Effector memory CD8-positive, alpha-beta T cell (primary cell): ENCODE results near the gene SDF2L1.
"Not testable (repeated sequence)": the region's sequence is repeated elsewhere in the genome, so short reads cannot be mapped to it uniquely, and the experiment has no call there.

Experiments used
- ATAC-seq: fragments of 150-1000 bp; cut with Tn5 transposase; replicated peaks from 2 replicates; pipeline ENCODE4 v1.10.0; 2021; ENCODE audit warnings: mild to moderate bottlenecking, moderate library complexity
- DNase-seq, 3 experiments: peaks; one replicate each; pipeline ENCODE4 v3.0.0; 2021
- H3K27ac Mint-ChIP-seq, 2 donors: one replicate each; pipeline ENCODE4 v1.8.0; 2022; ENCODE audit warnings: mild to moderate bottlenecking in 2 of 2, mixed read lengths in 2 of 2, moderate library complexity in 2 of 2
- H3K27me3 Mint-ChIP-seq, 2 donors: one replicate each; pipeline ENCODE4 v1.8.0; 2022; ENCODE audit warnings: mixed read lengths in 2 of 2
- H3K36me3 Mint-ChIP-seq: one replicate; pipeline ENCODE4 v1.8.0; 2022; ENCODE audit warnings: mild to moderate bottlenecking, moderate library complexity, mixed read lengths; ENCODE audit not compliant: insufficient read depth
- H3K4me1 Mint-ChIP-seq, 2 donors: one replicate each; pipeline ENCODE4 v1.8.0; 2022; ENCODE audit warnings: low read depth in 2 of 2, mixed read lengths in 2 of 2
- H3K4me3 Mint-ChIP-seq, 2 donors: one replicate each; pipeline ENCODE4 v1.8.0; 2022; ENCODE audit warnings: mild to moderate bottlenecking in 2 of 2, mixed read lengths in 2 of 2, moderate library complexity in 2 of 2
- H3K9me3 Mint-ChIP-seq, 2 donors: one replicate each; pipeline ENCODE4 v1.8.0; 2022; ENCODE audit warnings: mixed read lengths in 2 of 2

The SDF2L1 gene

DNA sequence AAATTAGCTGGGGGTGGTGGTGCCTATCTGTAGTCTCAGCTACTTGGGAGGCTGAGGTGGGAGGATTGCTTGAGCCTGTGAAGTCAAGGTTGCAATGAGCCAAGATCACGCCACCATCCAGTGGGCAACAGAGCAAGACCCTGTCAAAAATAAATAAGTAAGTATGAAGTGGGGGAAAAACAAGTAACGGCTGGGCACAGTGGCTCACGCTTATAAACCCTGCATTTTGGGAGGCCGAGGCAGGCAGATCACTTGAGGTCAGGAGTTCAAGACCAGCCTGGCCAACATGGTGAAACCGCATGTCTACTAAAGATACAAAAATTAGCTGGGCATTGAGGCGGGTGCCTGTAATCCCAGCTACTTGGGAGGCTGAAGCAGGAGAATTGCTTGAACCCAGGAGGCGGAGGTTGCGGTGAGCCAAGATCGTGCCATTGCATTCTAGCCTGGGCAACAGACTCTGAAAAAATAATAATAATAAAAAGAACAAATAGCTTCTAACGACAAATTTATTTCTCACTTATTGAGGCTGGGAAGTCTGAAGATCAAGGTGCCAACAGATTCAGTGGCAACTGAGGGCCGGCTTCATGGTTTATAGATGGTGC, 32.4 kb upstream of the SDF2L1 start:
- peaks cover 43% of the 10 kb centered on the region for H3K36me3 Mint-ChIP-seq
- H3K4me1 Mint-ChIP-seq: peaks cover 20 to 35% of the 10 kb centered on the region in 2 donors
- H3K4me3 Mint-ChIP-seq, H3K9me3 Mint-ChIP-seq, DNase-seq, ATAC-seq, H3K27me3 Mint-ChIP-seq: not testable (repeated sequence)
- H3K27ac Mint-ChIP-seq: peak overlapping the region in 1 of 2 donors; percentile 72

DNA sequence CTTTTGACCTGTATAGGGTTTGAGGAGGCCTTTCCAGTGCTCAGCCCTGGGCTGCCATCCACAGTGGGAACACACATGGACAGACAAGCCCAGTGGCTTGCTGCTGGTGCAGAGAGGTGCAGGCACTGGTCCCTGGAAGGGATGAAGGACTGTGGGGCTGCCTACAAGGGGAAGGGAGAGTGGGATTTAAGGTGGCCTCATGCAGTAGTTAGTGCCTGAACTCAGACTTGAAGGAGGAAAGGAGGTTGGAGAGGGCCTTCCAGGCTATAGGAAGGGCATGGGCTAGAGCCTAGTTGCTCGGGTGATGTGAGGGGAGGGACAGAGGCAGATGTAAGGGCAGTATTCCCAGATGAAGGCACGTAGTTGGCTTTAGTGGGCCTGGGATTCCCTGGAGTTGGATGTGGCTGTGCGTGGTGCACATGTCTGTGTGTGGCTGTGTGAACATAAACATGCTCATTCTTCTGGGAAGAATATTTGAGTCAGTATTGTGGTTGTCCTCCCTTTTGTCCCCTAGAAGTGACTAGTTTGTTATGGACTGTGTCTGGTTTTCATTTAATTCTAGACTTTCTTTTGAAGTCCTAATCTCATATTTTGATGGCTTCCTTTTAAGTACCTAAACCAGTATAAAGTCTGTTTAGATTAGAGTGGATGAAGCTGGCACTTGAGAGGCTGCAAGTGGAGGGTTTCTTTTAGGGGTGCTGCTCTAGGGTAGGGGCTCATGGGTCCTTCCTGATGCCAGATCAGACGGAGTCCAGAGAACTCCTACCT, 30.7 kb upstream of the SDF2L1 start:
- no peaks in the 10 kb centered on the region for H3K9me3 Mint-ChIP-seq
- peak overlapping the region; percentile 24 to 68 for H3K27ac Mint-ChIP-seq
- H3K27me3 Mint-ChIP-seq: no peaks in the 10 kb centered on the region
- H3K4me3 Mint-ChIP-seq: no peak overlapping the region
- DNase-seq: no peak
- peaks cover 12 to 30% of the 10 kb centered on the region in 2 donors for H3K4me1 Mint-ChIP-seq
- no peak for ATAC-seq
- peaks cover 48% of the 10 kb centered on the region for H3K36me3 Mint-ChIP-seq

DNA sequence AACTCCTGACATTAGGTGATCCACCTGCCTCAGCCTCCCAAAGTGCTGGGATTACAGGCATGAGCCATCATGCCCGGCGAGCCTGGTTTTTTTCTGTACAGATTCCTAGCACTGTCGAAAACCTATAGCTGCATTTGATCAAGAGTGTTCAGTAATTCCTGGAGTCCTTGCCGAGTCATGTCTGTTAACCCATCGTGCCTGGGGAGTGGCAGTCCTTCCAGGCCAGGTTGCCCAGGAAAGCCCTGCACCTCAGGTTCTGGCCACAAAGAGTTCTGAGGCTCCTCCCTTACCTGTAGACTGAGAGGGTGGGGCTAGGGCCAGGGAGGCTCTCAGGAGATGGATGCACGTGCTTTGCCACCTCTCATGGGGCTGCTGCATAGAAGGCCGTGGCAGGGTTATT, 29.2 kb upstream of the SDF2L1 start:
- no peak for ATAC-seq
- no peaks in the 10 kb centered on the region for H3K9me3 Mint-ChIP-seq
- peaks cover 58% of the 10 kb centered on the region for H3K36me3 Mint-ChIP-seq
- DNase-seq: no peak
- no peaks in the 10 kb centered on the region for H3K27me3 Mint-ChIP-seq
- H3K4me3 Mint-ChIP-seq: no peak overlapping the region
- H3K27ac Mint-ChIP-seq: no peak overlapping the region
- H3K4me1 Mint-ChIP-seq: peaks cover 9 to 29% of the 10 kb centered on the region in 2 donors

DNA sequence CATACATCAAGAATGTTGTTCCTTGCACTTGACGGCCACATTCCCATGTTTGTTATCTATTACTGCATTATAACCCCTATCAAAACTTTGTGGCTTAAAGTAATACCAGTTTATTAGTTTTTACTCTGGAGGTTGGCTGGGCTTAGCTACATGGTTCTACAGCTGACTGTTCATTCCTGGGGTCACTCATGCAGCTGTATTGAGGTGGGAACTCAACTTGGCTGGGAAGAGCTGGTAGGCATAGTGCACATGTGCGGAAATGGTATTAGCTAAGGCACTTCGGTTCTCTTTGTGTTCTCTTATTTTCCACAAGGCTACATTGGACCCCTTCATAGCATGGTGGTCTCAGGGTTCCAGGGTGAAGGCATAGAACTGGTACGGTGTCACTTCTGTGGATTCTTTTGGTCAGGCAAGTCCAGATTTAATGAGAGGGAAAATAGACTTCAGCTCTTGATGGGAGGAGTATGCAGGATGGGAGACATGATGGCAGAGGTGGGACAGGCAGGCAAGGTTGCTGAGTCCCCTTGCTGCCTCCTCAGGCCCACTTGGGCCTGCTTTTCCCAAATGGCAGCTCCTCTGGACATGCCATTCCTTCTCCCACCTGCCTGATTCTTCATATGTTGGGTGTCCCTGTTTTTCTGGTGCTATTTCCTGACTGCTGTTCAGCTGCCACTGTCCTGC, 28.4 kb upstream of the SDF2L1 start:
- ATAC-seq: no peak
- no peak for DNase-seq
- Mint-ChIP-seq H3K9me3 (no peaks in the 10 kb centered on the region), H3K27ac (peak overlapping the region in 1 of 2 donors; percentile 67), H3K4me3 (no peak overlapping the region), H3K27me3 (no peaks in the 10 kb centered on the region), H3K4me1 (peaks cover 9 to 29% of the 10 kb centered on the region in 2 donors), H3K36me3 (peaks cover 62% of the 10 kb centered on the region)

DNA sequence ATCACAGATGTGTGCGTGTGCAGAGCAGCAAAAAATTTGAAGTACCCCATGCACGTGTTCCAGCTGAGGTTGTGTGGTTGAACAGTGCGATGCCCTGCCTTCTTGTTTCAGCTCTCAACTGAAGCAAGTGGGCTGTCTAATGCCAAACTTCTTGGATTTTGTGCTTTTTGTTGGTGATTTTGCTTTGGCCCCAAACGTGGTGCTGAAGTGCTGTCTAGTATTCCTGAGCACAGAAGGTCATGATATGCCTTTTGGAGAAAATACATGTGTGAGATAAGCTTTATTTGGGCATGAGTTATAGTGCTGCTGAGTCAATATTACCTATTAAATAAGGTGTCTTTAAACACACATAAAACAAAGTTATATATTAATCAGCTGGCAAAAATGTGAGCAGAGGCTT, 26.4 kb upstream of the SDF2L1 start:
- ATAC-seq (no peak), DNase-seq (no peak)
- Mint-ChIP-seq H3K36me3 (peaks cover 70% of the 10 kb centered on the region), H3K9me3 (no peaks in the 10 kb centered on the region), H3K4me3 (no peak overlapping the region), H3K4me1 (peaks cover 13 to 31% of the 10 kb centered on the region in 2 donors), H3K27me3 (no peaks in the 10 kb centered on the region), H3K27ac (no peak overlapping the region)

DNA sequence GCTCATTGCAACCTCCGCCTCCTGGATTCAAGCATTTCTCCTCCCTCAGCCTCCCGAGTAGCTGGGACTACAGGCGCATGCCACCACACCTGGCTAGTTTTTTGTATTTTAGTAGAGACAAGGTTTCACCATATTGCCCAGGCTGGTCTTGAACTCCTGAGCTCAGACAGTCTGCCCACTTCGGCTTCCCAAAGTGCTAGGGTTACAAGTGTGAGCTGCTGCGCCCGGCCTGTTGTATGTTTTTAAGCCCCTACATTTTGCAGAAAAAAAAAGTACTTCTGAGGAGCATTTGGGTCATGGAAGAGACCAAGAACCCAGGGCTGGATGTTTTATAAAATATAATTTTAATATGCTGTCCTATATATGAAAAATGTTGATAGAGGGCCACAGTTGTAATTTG, 24.8 kb upstream of the SDF2L1 start:
- ATAC-seq, DNase-seq, H3K4me3 Mint-ChIP-seq, H3K27me3 Mint-ChIP-seq, H3K9me3 Mint-ChIP-seq: not testable (repeated sequence)
- H3K4me1 Mint-ChIP-seq: peaks cover 13 to 36% of the 10 kb centered on the region in 2 donors
- peak overlapping the region; percentile 77 to 83 for H3K27ac Mint-ChIP-seq
- peaks cover 63% of the 10 kb centered on the region for H3K36me3 Mint-ChIP-seq

DNA sequence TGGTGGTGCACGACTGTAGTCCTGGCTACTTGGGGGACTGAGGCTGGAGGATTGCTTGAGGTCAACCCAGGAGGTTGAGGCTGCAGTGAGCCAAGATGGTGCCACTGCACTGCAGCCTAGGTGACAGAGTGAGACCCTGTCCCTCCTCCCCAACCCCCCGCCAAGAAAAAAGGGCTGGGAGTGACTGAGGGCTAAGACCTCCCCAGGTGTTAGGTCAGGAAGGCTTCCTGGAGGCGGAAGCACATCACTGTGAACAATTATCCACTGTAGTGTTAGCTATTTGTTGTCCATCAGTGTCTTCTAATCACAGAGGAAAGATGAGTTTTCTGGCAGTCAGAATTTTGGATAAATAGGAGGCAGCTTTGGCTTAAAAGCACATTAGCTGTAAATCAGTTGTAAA, 21.1 kb upstream of the SDF2L1 start:
- H3K27ac Mint-ChIP-seq: peak overlapping the region in 1 of 2 donors; percentile 83
- no peak for ATAC-seq
- no peak for DNase-seq
- peaks cover 25 to 36% of the 10 kb centered on the region in 2 donors for H3K4me1 Mint-ChIP-seq
- no peaks in the 10 kb centered on the region for H3K27me3 Mint-ChIP-seq
- H3K36me3 Mint-ChIP-seq: peaks cover 64% of the 10 kb centered on the region
- H3K4me3 Mint-ChIP-seq: no peak overlapping the region
- H3K9me3 Mint-ChIP-seq: no peaks in the 10 kb centered on the region

DNA sequence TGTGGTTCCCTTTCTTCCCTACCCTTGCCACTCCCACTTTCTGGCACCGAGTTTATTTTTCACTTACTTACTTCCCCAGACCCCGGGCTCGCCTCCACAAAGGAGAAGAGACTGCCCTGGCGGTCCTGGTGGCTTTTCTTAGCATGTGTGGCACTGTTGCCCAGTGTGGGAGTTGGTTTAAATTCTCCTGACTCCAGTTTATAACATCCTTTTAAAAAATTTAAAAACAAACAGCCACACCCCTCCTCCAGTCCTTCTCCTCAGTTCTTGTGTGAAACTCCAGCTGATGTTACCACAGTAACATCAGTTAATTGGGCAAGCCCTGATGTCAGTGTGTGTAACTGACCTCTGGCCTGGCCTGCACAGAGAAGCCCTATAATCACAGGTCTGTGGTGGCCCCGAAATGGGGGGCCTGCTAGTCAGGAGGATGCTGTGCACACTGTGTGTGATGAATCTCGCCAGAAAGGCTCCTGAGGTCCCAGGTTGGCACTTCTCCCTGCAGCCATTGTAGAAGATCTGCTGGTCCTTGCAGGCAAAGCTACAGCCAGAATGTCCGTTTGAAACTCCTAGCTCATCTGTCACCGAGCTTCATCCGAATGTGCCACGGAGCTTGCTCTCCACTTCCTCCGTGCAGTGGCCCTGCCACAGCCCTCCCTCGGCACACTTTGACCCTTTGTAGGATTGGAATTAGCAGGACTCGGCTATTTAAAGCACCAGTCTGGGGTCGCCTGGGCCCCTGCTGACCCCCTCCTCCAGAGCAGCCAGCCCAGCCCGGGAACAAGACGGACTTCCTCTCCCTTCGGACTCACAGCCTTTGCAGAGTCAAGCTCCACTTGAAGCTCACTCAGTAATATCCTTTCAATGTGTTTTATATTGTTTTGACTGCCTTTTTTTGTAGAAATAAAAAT, 19.8 kb upstream of the SDF2L1 start:
- no peak for DNase-seq
- Mint-ChIP-seq H3K36me3 (peaks cover 60% of the 10 kb centered on the region), H3K9me3 (no peaks in the 10 kb centered on the region), H3K4me3 (no peak overlapping the region), H3K27me3 (no peaks in the 10 kb centered on the region), H3K4me1 (peaks cover 33 to 41% of the 10 kb centered on the region in 2 donors), H3K27ac (peak overlapping the region; percentile 46 to 62)
- ATAC-seq: no peak

DNA sequence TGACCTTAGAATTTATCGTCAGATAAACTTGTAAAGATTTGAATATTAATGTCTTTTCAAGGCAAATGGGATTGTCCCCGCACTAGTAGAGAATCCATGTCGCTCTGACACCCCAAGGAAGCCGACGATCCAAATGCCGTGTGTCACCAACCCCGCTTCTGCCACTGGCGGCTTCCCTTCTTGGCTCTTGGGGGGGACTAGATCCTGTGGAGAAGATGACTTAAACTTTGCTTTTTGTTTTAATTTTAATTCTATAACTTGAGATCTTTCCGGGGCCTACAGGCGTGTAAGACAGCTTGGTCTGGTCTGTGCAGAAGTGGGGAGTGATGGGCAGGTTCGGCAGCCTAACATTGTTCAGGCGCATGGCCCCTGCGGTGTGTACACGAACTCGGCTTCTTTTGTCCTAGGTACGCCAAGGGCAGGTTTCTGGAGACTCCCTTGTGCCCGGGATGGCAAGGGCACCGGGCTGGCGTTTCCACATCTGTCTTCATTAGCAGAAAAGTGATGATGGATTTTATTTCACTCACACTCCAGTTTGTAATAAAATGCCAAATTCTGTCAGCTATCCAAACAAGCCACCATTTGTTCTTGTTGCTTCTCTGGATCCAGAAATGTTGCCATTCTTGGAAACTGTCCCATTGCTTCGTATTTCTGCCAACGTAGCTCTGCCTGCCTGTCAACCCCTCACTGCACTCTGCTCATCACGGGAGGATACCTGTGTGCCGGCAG, 19.0 kb upstream of the SDF2L1 start:
- H3K4me3 Mint-ChIP-seq: no peak overlapping the region
- DNase-seq (no peak), ATAC-seq (no peak)
- peaks cover 39 to 43% of the 10 kb centered on the region in 2 donors for H3K4me1 Mint-ChIP-seq
- no peaks in the 10 kb centered on the region for H3K9me3 Mint-ChIP-seq
- no peaks in the 10 kb centered on the region for H3K27me3 Mint-ChIP-seq
- H3K36me3 Mint-ChIP-seq: peaks cover 61% of the 10 kb centered on the region
- peak overlapping the region; percentile 31 to 62 for H3K27ac Mint-ChIP-seq

DNA sequence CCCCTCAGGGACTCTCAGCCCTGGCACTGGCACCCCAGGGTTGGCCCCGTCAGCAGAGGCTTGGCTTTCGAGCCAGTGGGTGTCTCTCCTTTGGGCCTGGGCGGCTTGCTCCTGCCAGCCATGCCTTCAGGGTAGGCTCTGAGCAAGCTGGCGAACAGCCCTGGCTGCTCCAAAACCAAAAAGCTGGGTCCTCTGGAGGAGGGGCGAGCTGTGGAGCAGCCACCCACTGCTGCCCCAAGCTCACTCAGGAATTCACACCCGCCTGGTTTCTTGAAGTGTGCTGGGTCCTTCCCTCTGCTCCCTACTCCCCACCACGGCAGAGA, 18.5 kb upstream of the SDF2L1 start:
- Mint-ChIP-seq H3K4me3 (peak overlapping the region in 1 of 2 donors; percentile 25), H3K36me3 (peaks cover 64% of the 10 kb centered on the region), H3K9me3 (no peaks in the 10 kb centered on the region), H3K27me3 (no peaks in the 10 kb centered on the region), H3K4me1 (peaks cover 42 to 46% of the 10 kb centered on the region in 2 donors), H3K27ac (peak overlapping the region; percentile 31 to 42)
- no peak for DNase-seq
- ATAC-seq: no peak

DNA sequence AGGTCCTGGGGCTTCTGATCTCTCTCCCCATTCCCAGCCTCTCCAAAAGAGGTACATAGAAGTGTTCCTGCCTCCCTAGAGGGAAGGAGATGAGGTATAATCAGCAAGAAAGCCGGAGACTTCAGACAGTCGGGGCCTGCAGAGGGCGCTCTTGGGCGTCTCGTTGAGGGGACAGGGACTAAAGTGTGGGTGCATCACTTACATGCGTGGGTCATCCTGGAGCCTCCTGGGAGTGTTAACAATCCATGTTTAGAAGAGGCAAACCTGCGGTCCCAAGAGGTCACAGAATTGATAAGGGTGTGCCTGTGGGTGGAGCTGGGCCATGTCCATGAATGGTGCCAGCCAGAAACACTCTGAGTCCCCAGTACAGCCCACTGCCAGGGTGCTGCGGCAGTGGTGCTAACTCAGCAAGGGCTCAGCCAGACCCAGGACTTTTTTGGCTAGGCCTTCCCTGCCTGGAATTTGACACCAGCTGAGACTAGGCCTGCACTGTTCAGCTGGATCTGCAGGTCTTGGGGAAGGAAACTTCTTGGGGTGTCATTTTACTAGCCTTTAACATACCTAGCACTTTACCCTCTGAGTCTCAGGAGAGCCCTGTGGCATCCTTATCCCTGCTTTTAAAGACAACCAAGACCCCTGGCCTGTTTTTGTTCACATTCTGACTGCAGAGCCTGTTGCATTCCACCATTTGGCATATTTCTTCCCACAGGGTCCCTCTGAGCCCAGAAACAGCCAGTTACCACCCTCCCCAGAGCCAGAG, 17.8 kb upstream of the SDF2L1 start:
- Mint-ChIP-seq H3K9me3 (no peaks in the 10 kb centered on the region), H3K4me1 (peaks cover 45% of the 10 kb centered on the region in 2 donors), H3K27ac (peak overlapping the region; percentile 31 to 42), H3K4me3 (peak overlapping the region in 1 of 2 donors; percentile 25), H3K27me3 (no peaks in the 10 kb centered on the region), H3K36me3 (peaks cover 68% of the 10 kb centered on the region)
- ATAC-seq (no peak), DNase-seq (peak in 2 of 3 experiments; percentile 24 to 34)
